Activated naive CD4-positive, alpha-beta T cell treated with anti-CD3 and anti-CD28 coated beads for 36 hours (primary cell): Measurements from ENCODE around the gene RAPGEF1. TPM values are rescaled to one million over a fixed set of nuclear protein-coding genes. Genes with fewer than 3 reads are reported as not detected.

Experiments
- CTCF ChIA-PET: fragments of 350-600 bp; sonication (Branson Sonifier 250); formaldehyde crosslinking; loops from one replicate; lab custom pipeline; 2021; ENCODE audit warnings: antibody characterized with exemption; lab: Charles Lee
- DNase-seq: peaks from one replicate; pipeline ENCODE4 v3.0.0-alpha.2; 2020
- H3K27ac Mint-ChIP-seq: one replicate; pipeline ENCODE4 v1.8.0; 2021; ENCODE audit warnings: mild to moderate bottlenecking, mixed read lengths
- H3K27me3 Mint-ChIP-seq: one replicate; pipeline ENCODE4 v1.8.0; 2021; ENCODE audit warnings: low read depth, mixed read lengths
- H3K36me3 Mint-ChIP-seq: one replicate; pipeline ENCODE4 v1.8.0; 2021; ENCODE audit warnings: low read depth, mixed read lengths
- H3K4me1 Mint-ChIP-seq: one replicate; pipeline ENCODE4 v1.8.0; 2021; ENCODE audit warnings: low read depth, mixed read lengths
- H3K4me3 Mint-ChIP-seq: one replicate; pipeline ENCODE4 v1.8.0; 2021; ENCODE audit warnings: mild to moderate bottlenecking, moderate library complexity, mixed read lengths
- H3K9me3 Mint-ChIP-seq: one replicate; pipeline ENCODE4 v1.8.0; 2021; ENCODE audit warnings: mixed read lengths
- intact Hi-C: fragments of 100-400 bp; cut with micrococcal nuclease; formaldehyde crosslinking; loops from one replicate; pipeline ENCODE4 v1.15.1; 2023
- total RNA-seq, 2 experiments: library from RNA; stranded (reverse); gene quantifications; one replicate each; pipeline ENCODE4 v1.2.3, GENCODE V29; 2021

RAPGEF1 gene
- total RNA-seq, 2 experiments from 2014 or later, result 55.9 to 59.9 TPM

DNA sequence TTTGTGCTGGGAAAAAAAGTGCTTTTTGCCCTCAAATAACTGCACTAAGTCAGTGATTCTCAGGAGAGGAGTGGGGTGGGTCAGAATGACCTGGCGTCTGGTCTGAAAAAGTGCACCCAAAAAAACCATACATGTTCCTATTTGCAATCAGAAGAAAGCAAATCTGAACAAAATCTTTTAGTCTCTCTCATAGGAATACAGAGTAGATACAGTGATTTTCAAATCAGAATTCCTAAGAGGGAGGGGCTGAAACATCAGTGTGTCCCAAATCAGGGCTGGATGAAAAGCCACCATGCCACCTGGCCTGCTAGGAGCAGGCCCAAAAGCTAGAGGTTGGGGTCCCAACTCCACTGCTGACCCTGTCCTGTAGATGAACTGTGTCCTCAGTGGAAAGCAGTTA, 66.8 kb downstream of the RAPGEF1 start:
- H3K9me3 Mint-ChIP-seq, result no peaks in the 10 kb centered on the region

DNA sequence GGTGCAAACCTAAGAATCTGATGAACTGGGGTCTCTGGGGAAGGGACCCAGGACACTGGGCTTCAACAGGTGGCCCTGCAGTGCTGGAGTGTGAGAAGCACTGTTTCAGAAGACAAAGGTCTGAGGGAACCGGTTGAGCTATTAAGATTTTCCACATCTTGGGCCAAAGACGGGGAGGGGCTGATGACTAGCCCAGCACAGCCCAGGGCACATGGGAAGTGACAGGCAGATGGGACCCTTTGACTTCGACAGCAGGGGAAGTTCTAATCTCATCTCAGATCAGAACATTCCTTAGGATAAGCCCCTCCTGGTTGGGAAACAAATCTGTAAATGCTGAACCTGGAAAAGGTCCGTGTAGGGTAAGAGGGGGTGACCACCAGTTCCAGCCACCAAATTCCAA, 67.4 kb downstream of the RAPGEF1 start:
- H3K4me3 Mint-ChIP-seq, result no peak overlapping the region
- peak overlapping the region; percentile 15 for H3K27ac Mint-ChIP-seq
- DNase-seq, result no peak
- peaks cover 3% of the 10 kb centered on the region for H3K36me3 Mint-ChIP-seq
- intact Hi-C loops, result no loop called here
- CTCF ChIA-PET, result interaction anchor here (0.9 kb wide), 1 partner anchor 9 kb away, joined by 3 read pairs; no protein-coding TSS in a partner anchor
- no peaks in the 10 kb centered on the region for H3K9me3 Mint-ChIP-seq
- peaks cover 85% of the 10 kb centered on the region for H3K4me1 Mint-ChIP-seq
- H3K27me3 Mint-ChIP-seq, result no peaks in the 10 kb centered on the region

More for the DNA sequence above, 66.8 kb downstream of the RAPGEF1 start:
- Mint-ChIP-seq H3K27ac (no peak overlapping the region), H3K4me3 (no peak overlapping the region), H3K36me3 (peaks cover 3% of the 10 kb centered on the region), H3K27me3 (no peaks in the 10 kb centered on the region), H3K4me1 (peaks cover 85% of the 10 kb centered on the region)
- no peak for DNase-seq
- intact Hi-C loops, result no loop called here
- CTCF ChIA-PET, result interaction anchor here (0.6 kb wide), 1 partner anchor 31 kb away, joined by 3 read pairs; no protein-coding TSS in a partner anchor

DNA sequence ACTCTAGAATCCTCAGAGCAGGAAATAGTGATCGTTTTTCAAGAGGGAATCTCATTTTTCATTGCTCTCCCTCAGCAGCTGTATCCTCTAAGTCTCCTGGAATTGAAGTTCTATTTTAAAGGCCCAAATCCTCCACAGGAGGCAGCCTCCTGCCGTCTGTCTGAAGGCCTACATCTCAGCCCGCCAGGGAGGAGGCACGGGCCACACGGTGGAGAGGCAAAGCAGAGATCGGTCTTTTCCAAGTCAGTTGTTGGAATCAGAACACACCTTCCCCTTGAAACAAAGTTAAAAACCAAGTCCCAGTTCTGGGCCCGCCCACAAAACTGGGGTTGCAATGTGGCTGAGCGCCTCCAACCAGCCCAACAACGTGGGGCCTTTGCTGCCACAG, 68.7 kb downstream of the RAPGEF1 start:
- Mint-ChIP-seq H3K27ac (peak overlapping the region; percentile 73), H3K27me3 (no peaks in the 10 kb centered on the region), H3K4me1 (peaks cover 85% of the 10 kb centered on the region), H3K36me3 (peaks cover 6% of the 10 kb centered on the region), H3K9me3 (no peaks in the 10 kb centered on the region), H3K4me3 (no peak overlapping the region)
- CTCF ChIA-PET, result no interaction called here
- no peak for DNase-seq
- intact Hi-C loops, result no loop called here

DNA sequence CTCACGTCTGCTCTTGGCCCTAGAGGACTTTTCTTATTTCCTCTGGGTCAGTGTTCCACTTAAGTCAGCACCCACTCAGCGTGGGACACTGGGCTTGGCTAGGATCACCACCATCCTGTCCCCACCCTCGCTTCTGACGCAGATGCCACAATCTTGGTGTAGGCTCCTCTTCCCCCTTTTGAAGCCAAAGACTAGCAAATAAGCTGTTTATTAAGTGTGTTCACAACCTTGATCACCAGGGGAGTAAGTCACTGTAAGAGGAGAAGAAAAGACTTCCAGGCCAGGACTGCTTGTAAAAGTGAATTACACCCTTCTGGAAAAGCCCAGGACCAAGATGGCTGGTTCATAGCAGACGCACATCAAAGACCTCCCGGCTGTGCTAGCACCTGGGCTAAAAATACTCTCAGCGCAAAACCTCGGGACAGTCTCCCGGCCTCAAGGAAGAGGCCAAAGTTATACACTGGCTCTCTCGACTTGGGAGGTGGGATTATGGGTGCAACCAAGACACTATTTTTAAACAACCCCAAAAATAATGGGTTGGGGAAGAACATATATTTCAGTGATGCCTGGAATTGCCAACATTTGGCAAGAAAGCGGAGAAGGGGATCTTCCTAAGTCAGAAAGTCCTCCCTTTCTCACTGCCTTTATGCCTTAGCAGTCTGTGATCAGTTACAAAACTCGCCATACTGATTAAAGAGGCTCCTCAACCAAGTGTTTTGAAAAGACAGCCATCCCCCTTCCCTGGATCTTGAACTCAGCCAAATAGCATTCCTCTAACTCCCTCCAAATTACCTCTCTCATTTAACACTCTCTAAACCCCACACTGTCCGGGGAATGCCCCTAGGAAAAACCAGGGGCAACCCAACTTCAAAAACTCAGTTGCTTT, 69.4 kb downstream of the RAPGEF1 start:
- intact Hi-C loops, result no loop called here
- CTCF ChIA-PET, result interaction anchor here (1.3 kb wide), 1 partner anchor 73 kb away, joined by 3 read pairs; no protein-coding TSS in a partner anchor
- Mint-ChIP-seq H3K4me1 (peaks cover 86% of the 10 kb centered on the region), H3K27ac (peak overlapping the region; percentile 73), H3K4me3 (no peak overlapping the region), H3K36me3 (peaks cover 4% of the 10 kb centered on the region), H3K9me3 (no peaks in the 10 kb centered on the region), H3K27me3 (no peaks in the 10 kb centered on the region)
- no peak for DNase-seq

DNA sequence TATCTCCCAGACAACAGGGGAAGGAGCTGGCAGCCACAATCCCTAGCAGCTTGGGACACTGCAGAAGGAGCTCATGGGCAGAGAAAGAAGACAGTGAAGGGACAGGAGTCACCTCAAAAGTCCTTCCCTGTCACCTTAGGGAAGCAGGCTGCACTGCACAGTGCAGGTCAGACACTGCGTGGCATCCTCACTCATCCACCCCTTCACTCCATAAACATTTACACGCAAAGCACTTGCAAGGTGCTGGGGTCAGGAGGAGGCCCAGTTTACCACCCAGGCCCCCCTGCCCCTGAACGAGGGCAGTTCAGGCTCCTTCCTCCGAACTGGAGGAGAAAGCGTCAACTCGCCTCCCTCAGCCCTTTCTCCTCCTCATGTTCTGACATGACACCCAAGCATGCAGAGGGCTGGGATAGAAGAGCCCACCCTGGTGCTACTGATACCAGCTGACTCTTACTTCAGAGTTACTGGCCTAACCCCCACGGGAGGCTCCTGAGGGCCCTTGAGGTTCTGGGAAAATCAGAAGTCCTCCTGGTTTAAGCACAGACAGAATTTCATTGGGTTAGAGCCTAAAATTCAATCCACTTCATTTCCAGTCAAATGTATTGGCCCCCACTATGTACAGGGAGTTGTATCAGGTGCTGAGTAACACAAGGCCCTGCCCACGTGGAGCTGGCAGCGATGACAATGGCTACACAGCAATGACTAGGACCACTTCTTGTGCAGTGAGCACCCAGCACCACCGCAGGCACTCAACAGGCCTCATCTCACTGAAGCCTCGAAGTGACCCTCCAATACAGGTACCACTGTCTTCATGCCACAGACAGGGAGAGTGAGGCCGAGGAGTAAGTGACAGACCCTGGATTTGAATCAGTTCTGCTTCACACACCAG, 70.4 kb downstream of the RAPGEF1 start:
- H3K27me3 Mint-ChIP-seq, result no peaks in the 10 kb centered on the region
- peak; percentile 58 for DNase-seq

DNA sequence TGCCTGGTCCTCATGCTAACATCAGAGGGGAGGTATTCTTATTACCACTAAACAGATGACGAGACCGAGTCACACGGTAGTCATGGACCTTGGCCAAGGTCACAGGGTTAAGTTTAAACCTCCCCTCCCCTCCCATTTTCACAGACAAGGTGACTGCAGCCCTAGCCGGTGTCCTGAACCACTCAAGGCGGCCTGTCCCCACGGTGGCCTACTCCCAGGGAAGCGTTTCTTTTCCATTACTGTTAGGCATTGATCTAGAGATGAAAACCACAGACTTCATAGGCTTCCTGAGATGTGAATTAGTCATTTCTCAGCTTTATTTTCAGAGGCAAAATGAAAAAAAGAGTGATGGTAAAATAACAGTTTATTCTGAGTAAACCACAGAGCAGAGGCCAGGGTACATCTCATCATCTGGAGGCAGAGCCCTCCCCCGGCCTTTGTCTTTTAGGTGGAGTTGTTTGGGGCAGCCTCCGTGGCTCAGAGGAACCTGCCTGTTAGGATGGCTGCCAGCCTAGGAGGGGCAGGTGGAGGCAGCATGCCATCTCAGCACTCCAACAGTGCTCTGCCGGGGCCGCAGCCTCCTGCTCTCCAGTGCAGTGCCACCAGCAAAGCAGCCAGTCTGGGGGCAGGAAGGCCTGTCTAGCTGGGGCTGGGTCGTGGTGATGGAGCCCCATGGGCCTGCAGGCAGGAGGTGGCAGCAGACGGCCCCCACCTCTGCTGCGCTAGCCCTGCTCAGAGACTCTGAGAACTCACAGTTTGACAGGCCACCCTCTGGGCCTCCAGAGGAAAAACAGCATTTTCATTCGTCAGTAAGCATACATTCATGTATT, 71.2 kb downstream of the RAPGEF1 start:
- Mint-ChIP-seq H3K4me3 (peak overlapping the region; percentile 60), H3K36me3 (peaks cover 2% of the 10 kb centered on the region)

More for the DNA sequence above, 70.4 kb downstream of the RAPGEF1 start:
- CTCF ChIA-PET, result interaction anchor here (1.0 to 1.7 kb wide), 6 partner anchors 9 to 78 kb away, joined by 3 to 4 read pairs (median 3); no protein-coding TSS in a partner anchor
- Mint-ChIP-seq H3K4me3 (peak overlapping the region; percentile 60), H3K4me1 (peaks cover 82% of the 10 kb centered on the region), H3K27ac (peak overlapping the region; percentile 100), H3K36me3 (peaks cover 4% of the 10 kb centered on the region), H3K9me3 (no peaks in the 10 kb centered on the region)
- intact Hi-C loops, result loop anchor here (5.0 kb wide), 5 partner anchors 167 to 683 kb away; partner anchors contain the start of genes POMT1 and SETX

DNA sequence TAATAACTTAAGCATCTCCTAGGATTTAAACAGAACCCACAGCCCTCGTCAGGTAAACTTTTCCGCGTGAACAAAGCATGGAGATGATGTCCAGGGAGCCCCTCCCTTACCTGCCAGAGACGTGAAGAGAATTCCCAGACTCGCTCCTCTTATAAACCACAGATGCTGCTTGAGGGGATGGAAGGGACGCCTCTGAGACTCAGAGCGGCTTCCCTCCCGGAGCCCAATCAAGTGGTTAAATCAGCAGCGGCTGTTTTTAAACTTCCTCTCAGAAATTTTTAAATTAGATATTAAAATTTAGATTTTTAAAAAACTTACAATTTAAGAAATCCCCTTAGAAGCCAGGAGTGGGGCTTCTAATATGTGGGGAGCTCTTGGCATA, 71.8 kb downstream of the RAPGEF1 start:
- CTCF ChIA-PET, result interaction anchor here (0.7 to 2.0 kb wide), 6 partner anchors 9 to 76 kb away, joined by 3 to 4 read pairs (median 4); no protein-coding TSS in a partner anchor
- Mint-ChIP-seq H3K4me3 (peak overlapping the region; percentile 59), H3K36me3 (peaks cover 2% of the 10 kb centered on the region), H3K4me1 (peaks cover 79% of the 10 kb centered on the region), H3K27ac (peak overlapping the region; percentile 100), H3K27me3 (no peaks in the 10 kb centered on the region), H3K9me3 (no peaks in the 10 kb centered on the region)
- intact Hi-C loops, result loop anchor here (1.0 to 5.0 kb wide), 12 partner anchors 10 to 684 kb away; partner anchors contain the start of genes POMT1 and SETX
- no peak for DNase-seq

More for the DNA sequence above, 71.2 kb downstream of the RAPGEF1 start:
- Mint-ChIP-seq H3K9me3 (no peaks in the 10 kb centered on the region), H3K27me3 (no peaks in the 10 kb centered on the region), H3K4me1 (peaks cover 79% of the 10 kb centered on the region), H3K27ac (peak overlapping the region; percentile 100)
- CTCF ChIA-PET, result interaction anchor here (0.7 to 1.7 kb wide), 8 partner anchors 8 to 77 kb away, joined by 3 to 4 read pairs (median 4); no protein-coding TSS in a partner anchor
- intact Hi-C loops, result loop anchor here (1.0 to 5.0 kb wide), 12 partner anchors 10 to 684 kb away; partner anchors contain the start of genes POMT1 and SETX
- DNase-seq, result peak; percentile 85

DNA sequence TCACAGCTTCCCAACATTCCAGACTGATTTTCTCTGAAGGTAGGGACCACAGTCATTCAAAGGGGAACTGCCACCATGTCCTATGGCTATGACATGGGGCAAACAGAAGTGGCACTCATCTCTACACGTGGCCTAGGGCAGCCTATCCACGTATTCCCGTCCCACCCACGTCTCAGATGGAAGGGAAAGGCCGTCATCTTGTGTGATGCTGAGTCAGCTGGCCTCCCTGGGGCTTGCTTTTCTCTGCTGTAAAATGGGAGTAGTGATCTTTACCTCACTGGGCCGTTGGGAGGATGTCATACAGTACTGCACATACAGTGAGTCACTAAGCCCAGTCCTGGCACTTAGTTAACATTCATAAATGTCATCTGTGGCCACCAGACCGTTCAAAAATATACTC, 72.3 kb downstream of the RAPGEF1 start:
- intact Hi-C loops, result loop anchor here (5.0 kb wide), 5 partner anchors 165 to 685 kb away; partner anchors contain the start of genes POMT1 and SETX
- CTCF ChIA-PET, result interaction anchor here (0.6 to 2.0 kb wide), 4 partner anchors 8 to 71 kb away, joined by 4 read pairs; no protein-coding TSS in a partner anchor
- H3K4me1 Mint-ChIP-seq, result peaks cover 79% of the 10 kb centered on the region
- H3K9me3 Mint-ChIP-seq, result no peaks in the 10 kb centered on the region
- no peaks in the 10 kb centered on the region for H3K27me3 Mint-ChIP-seq
- DNase-seq, result peak; percentile 89
- peak overlapping the region; percentile 90 for H3K27ac Mint-ChIP-seq
- H3K36me3 Mint-ChIP-seq, result peaks cover 2% of the 10 kb centered on the region
- H3K4me3 Mint-ChIP-seq, result peak overlapping the region; percentile 59

DNA sequence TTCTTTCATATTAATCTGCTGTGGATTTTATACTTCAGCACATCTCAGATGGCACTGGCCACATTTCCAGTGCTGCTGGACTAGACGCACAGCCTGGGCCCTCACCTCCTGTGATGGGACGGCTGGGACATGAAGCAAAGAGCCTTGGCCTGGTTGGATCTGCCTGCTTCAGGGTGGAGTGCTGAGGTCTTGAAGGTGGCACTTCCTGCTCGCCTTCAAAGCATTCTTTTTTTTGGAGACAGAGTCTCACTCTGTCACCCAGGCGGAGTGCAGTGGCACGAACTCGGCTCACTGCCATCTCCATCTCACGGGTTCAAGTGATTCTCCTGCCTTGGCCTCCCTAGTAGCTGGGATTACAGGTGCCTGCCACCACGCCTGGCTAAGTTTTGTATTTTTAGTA, 73.1 kb downstream of the RAPGEF1 start:
- no peak overlapping the region for H3K4me3 Mint-ChIP-seq
- peak; percentile 47 for DNase-seq
- intact Hi-C loops, result loop anchor here (5.0 kb wide), 5 partner anchors 164 to 686 kb away; partner anchors contain the start of genes POMT1 and SETX
- CTCF ChIA-PET, result interaction anchor here (0.6 to 2.0 kb wide), 2 partner anchors 9 to 72 kb away, joined by 4 read pairs; no protein-coding TSS in a partner anchor
- peaks cover 2% of the 10 kb centered on the region for H3K36me3 Mint-ChIP-seq
- H3K27me3 Mint-ChIP-seq, result no peaks in the 10 kb centered on the region
- H3K9me3 Mint-ChIP-seq, result no peaks in the 10 kb centered on the region
- peak overlapping the region; percentile 90 for H3K27ac Mint-ChIP-seq
- H3K4me1 Mint-ChIP-seq, result peaks cover 76% of the 10 kb centered on the region

DNA sequence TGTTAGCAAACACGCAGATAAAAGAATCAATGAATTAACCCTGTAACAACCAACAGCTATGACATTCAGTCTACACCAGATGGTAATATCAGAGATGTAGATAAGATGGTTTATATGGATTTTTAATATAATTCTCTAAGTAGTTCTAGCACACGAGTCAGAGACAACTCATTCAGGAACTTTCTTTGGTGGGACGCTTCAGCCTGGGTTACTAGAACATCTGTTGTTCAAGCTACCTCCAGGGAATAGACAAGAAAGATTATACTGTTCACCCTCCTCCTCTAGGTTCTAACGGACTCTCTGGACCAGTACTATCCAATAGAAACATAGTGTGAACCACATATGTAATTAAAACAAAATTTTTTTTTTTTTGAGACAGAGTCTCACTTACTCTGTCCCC, 73.8 kb downstream of the RAPGEF1 start:
- CTCF ChIA-PET, result interaction anchor here (2.0 kb wide), 1 partner anchor 73 kb away, joined by 4 read pairs; no protein-coding TSS in a partner anchor
- H3K27me3 Mint-ChIP-seq, result no peaks in the 10 kb centered on the region
- no peaks in the 10 kb centered on the region for H3K9me3 Mint-ChIP-seq
- no peak for DNase-seq
- H3K4me3 Mint-ChIP-seq, result no peak overlapping the region
- peaks cover 2% of the 10 kb centered on the region for H3K36me3 Mint-ChIP-seq
- H3K4me1 Mint-ChIP-seq, result peaks cover 74% of the 10 kb centered on the region
- intact Hi-C loops, result loop anchor here (5.0 kb wide), 5 partner anchors 164 to 686 kb away; partner anchors contain the start of genes POMT1 and SETX
- no peak overlapping the region for H3K27ac Mint-ChIP-seq

DNA sequence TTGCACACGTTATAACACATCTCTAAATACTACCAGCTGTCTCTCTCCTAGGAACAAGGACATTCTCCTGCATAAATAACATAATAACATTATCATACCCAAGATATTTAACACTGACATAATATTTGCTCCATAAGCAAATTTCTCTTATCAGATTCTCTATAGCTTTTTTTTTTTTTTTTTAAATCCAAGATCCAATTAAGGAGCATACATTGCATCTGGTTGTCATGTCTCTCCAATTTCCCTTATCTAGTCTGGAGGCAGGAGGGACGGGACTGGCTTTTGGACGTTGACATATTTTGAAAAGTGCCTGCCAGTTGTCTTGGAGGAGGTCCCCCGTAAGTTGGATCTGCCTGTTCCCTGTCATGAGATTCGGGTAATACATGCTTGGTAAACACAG, 76.6 kb downstream of the RAPGEF1 start:
- DNase-seq, result no peak
- H3K4me3 Mint-ChIP-seq, result no peak overlapping the region
- H3K36me3 Mint-ChIP-seq, result peaks cover 2% of the 10 kb centered on the region
- peaks cover 67% of the 10 kb centered on the region for H3K4me1 Mint-ChIP-seq
- intact Hi-C loops, result no loop called here
- H3K9me3 Mint-ChIP-seq, result no peaks in the 10 kb centered on the region
- CTCF ChIA-PET, result no interaction called here
- no peak overlapping the region for H3K27ac Mint-ChIP-seq
- no peaks in the 10 kb centered on the region for H3K27me3 Mint-ChIP-seq
